Measurements from ENCODE around the gene ARAP3.

DNA sequence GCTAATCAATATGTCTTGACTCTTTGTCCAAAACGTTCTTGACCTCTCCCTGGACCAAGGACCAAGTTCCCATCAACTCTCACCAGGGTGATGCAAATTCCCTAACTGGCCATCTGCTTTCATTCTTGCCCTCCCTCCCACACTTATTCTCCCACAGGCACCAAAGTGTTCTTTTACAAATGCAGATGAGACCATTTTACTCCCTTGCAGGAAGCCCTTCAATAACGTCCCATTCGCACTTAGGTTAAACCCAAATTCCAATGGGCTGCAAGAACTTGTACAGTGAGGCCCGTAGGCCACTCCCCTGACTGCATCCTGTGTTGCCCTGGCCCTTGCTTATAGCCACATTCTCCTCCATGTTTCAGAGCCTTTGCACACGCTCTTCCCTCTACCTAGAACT is 7.3 kb downstream of the ARAP3 start:
- TF ChIP-seq GATA3 (IDR thresholded peaks at IDR 0.05; ENCODE audit: low read depth, low read length), result no peak
- TF ChIP-seq GATA2 (IDR thresholded peaks at IDR 0.05; ENCODE audit: low read depth, low read length), result no peak

Measured in SH-SY5Y (cell line).